GM23248 (cell line): ENCODE results near the gene NPTN. TPM values are rescaled to one million over a fixed set of nuclear protein-coding genes. Genes with fewer than 3 reads are reported as not detected.

ENCODE experiments used
- DNase-seq: peaks from one replicate; pipeline ENCODE4 v3.0.0-alpha.2; 2015
- H2AFZ ChIP-seq: fragments of 200-600 bp; sonication (generic); 2 replicates; pipeline ENCODE4 v1.6.1; 2016; ENCODE audit warnings: antibody characterized with exemption
- H3F3A ChIP-seq: fragments of 200-600 bp; sonication (generic); 2 replicates; pipeline ENCODE4 v1.6.1; 2016; ENCODE audit warnings: mild to moderate bottlenecking, antibody characterized with exemption, mixed run types; ENCODE audit not compliant: insufficient read depth
- H3K27ac ChIP-seq: fragments of 200-600 bp; sonication (generic); 2 replicates; pipeline ENCODE4 v1.5.1; 2016; ENCODE audit warnings: mild to moderate bottlenecking
- H3K27me3 ChIP-seq: fragments of 200-600 bp; sonication (generic); replicated peaks from 2 replicates; pipeline ENCODE4 v1.6.1; 2016; ENCODE audit warnings: mild to moderate bottlenecking; ENCODE audit not compliant: insufficient read depth
- H3K36me3 ChIP-seq: fragments of 200-600 bp; sonication (generic); 2 replicates; pipeline ENCODE4 v1.6.1; 2016; ENCODE audit warnings: low read depth, mild to moderate bottlenecking
- H3K4me1 ChIP-seq: fragments of 200-600 bp; sonication (generic); 2 replicates; pipeline ENCODE4 v1.6.1; 2016; ENCODE audit warnings: mild to moderate bottlenecking; ENCODE audit not compliant: insufficient read depth
- H3K4me2 ChIP-seq: fragments of 200-600 bp; sonication (generic); one replicate; pipeline ENCODE4 v1.6.1; 2016; ENCODE audit warnings: mild to moderate bottlenecking; ENCODE audit not compliant: unreplicated experiment
- H3K4me3 ChIP-seq: fragments of 200-600 bp; sonication (generic); 2 replicates; pipeline ENCODE4 v1.5.1; 2016; ENCODE audit warnings: mild to moderate bottlenecking
- H3K79me2 ChIP-seq: fragments of 200-600 bp; sonication (generic); 2 replicates; pipeline ENCODE4 v1.6.1; 2016; ENCODE audit warnings: mild to moderate bottlenecking; ENCODE audit not compliant: insufficient read depth
- H3K9ac ChIP-seq: fragments of 200-600 bp; sonication (generic); 2 replicates; pipeline ENCODE4 v1.6.1; 2016; ENCODE audit warnings: mild to moderate bottlenecking
- H3K9me2 ChIP-seq: fragments of 200-600 bp; sonication (generic); 2 replicates; pipeline ENCODE4 v1.6.1; 2016; ENCODE audit warnings: mixed run types, mild to moderate bottlenecking, moderate library complexity; ENCODE audit not compliant: insufficient read depth
- H3K9me3 ChIP-seq: fragments of 200-600 bp; sonication (generic); one replicate; pipeline ENCODE4 v1.6.1; 2017; ENCODE audit warnings: low read depth
- H4K20me1 ChIP-seq: fragments of 200-600 bp; sonication (generic); 2 replicates; pipeline ENCODE4 v1.6.0; 2016; ENCODE audit not compliant: insufficient read depth
- EZH2 ChIP-seq: fragments of 200-600 bp; sonication (generic); IDR thresholded peaks from 2 replicates; pipeline ENCODE4 v1.6.1; 2018; ENCODE audit warnings: antibody characterized with exemption, mild to moderate bottlenecking; ENCODE audit not compliant: insufficient read depth, poor library complexity, severe bottlenecking
- EZH2phosphoT487 ChIP-seq: fragments of 200-600 bp; sonication (generic); IDR thresholded peaks from 2 replicates; pipeline ENCODE4 v1.6.1; 2018; ENCODE audit warnings: antibody characterized with exemption, moderate library complexity, mild to moderate bottlenecking, low read depth; ENCODE audit not compliant: insufficient read depth
- WGBS, 2 experiments: methylation state at CpG; one replicate each; pipeline ENCODE4 v1.1.6; 2015 to 2017; ENCODE audit warnings: low lambda C conversion rate in 2 of 2, low coverage in 1 of 2; ENCODE audit errors: missing lambda C conversion rate in 2 of 2; 5-methylcytosine and 5-hydroxymethylcytosine counted together
- in situ Hi-C: fragments of 300-500 bp; cut with MboI; formaldehyde crosslinking; loops from 2 replicates; pipeline ENCODE4 v1.15.0; 2020
- polyA plus RNA-seq: library from polyadenylated mRNA; unstranded; fragments of >200 nt; fragmentation: Nextera tagmentation; extraction: Ambion mirVana; gene quantifications from 2 replicates; pipeline ENCODE4 v1.2.1, GENCODE V29; 2016
- total RNA-seq: library from RNA; depleted of rRNA; stranded (reverse); fragments of >200 nt; shearing (Covaris generic); gene quantifications from 2 replicates; pipeline ENCODE4 v1.2.3, GENCODE V29; 2014

Gene NPTN
- total and polyA plus RNA-seq, 2 experiments from 2014 or later: 128 to 183 TPM

GRCh38 chr15:73630921-73631362 is 2.2 kb downstream of the NPTN start:
- peaks cover 41% of the 10 kb centered on the region for H3F3A ChIP-seq
- no peaks in the 10 kb centered on the region for H3K36me3 ChIP-seq
- no peaks in the 10 kb centered on the region for H3K9me2 ChIP-seq
- peak; percentile 45 for DNase-seq
- H3K27me3 ChIP-seq: no peaks in the 10 kb centered on the region
- 49 to 50% methylated on average over 4 of the region's 4 CpGs for WGBS, 2 experiments
- TF ChIP-seq EZH2 (no peak), EZH2phosphoT487 (no peak)
- peaks cover 72% of the 10 kb centered on the region for H3K4me1 ChIP-seq
- H3K79me2 ChIP-seq: peaks cover 69% of the 10 kb centered on the region
- peak overlapping the region; percentile 82 for H3K4me3 ChIP-seq
- peak overlapping the region; percentile 92 for H3K9ac ChIP-seq
- H2AFZ ChIP-seq: no peak overlapping the region
- H3K9me3 ChIP-seq: no peaks in the 10 kb centered on the region
- in situ Hi-C loops: no loop called here
- peak overlapping the region; percentile 66 for H3K27ac ChIP-seq
- H4K20me1 ChIP-seq: peaks cover 39% of the 10 kb centered on the region; the same call in 1 of the 2 replicates
- peak overlapping the region; percentile 90 for H3K4me2 ChIP-seq

GRCh38 chr15:73629798-73630429 is 3.3 kb downstream of the NPTN start:
- peaks cover 45% of the 10 kb centered on the region; the same call in 1 of the 2 replicates for H4K20me1 ChIP-seq
- no peaks in the 10 kb centered on the region for H3K9me2 ChIP-seq
- in situ Hi-C loops: no loop called here
- WGBS, 2 experiments: 50 to 66% methylated on average over 2 of the region's 2 CpGs
- no peaks in the 10 kb centered on the region for H3K9me3 ChIP-seq
- peaks cover 79% of the 10 kb centered on the region for H3K79me2 ChIP-seq
- H2AFZ ChIP-seq: no peak overlapping the region
- H3K4me2 ChIP-seq: peak overlapping the region; percentile 90
- no peaks in the 10 kb centered on the region for H3K27me3 ChIP-seq
- peak overlapping the region; percentile 92 for H3K9ac ChIP-seq
- peak; percentile 33 for DNase-seq
- no peak for TF ChIP-seq EZH2
- TF ChIP-seq EZH2phosphoT487: no peak
- peak overlapping the region; percentile 82 for H3K4me3 ChIP-seq
- H3F3A ChIP-seq: peaks cover 41% of the 10 kb centered on the region
- peaks cover 75% of the 10 kb centered on the region for H3K4me1 ChIP-seq
- peak overlapping the region; percentile 66; the same call in 1 of the 2 replicates for H3K27ac ChIP-seq
- no peaks in the 10 kb centered on the region for H3K36me3 ChIP-seq

- H3K9me3 ChIP-seq: no peaks in the 10 kb centered on the region
- peak overlapping the region; percentile 66; the same call in 1 of the 2 replicates for H3K27ac ChIP-seq
- H3F3A ChIP-seq: peaks cover 41% of the 10 kb centered on the region
- H3K4me3 ChIP-seq: peak overlapping the region; percentile 17; the same call in 1 of the 2 replicates
- no peak for TF ChIP-seq EZH2phosphoT487
- no peak overlapping the region for H2AFZ ChIP-seq
- no peaks in the 10 kb centered on the region for H3K9me2 ChIP-seq
- H3K9ac ChIP-seq: peak overlapping the region; percentile 92
- H4K20me1 ChIP-seq: peaks cover 52% of the 10 kb centered on the region; the same call in 1 of the 2 replicates
- no peaks in the 10 kb centered on the region for H3K36me3 ChIP-seq
- WGBS, 2 experiments: 55 to 66% methylated on average over 7 of the region's 7 CpGs
- H3K4me1 ChIP-seq: peaks cover 77% of the 10 kb centered on the region
- H3K27me3 ChIP-seq: no peaks in the 10 kb centered on the region
- in situ Hi-C loops: no loop called here
- peak overlapping the region; percentile 90 for H3K4me2 ChIP-seq
- DNase-seq: peak; percentile 37
- peaks cover 87% of the 10 kb centered on the region for H3K79me2 ChIP-seq
Measured at GRCh38 chr15:73628976-73629797, 4.0 kb downstream of the NPTN start.

GRCh38 chr15:73628102-73628501 is 5.1 kb downstream of the NPTN start:
- H4K20me1 ChIP-seq: peaks cover 52% of the 10 kb centered on the region; the same call in 1 of the 2 replicates
- 68 to 80% methylated on average over 2 of the region's 2 CpGs for WGBS, 2 experiments
- in situ Hi-C loops: no loop called here

More at GRCh38 chr15:73628102-73628501, 5.1 kb downstream of the NPTN start:
- Histone ChIP-seq H3K27me3 (no peaks in the 10 kb centered on the region), H3F3A (peaks cover 34% of the 10 kb centered on the region), H3K79me2 (peaks cover 98% of the 10 kb centered on the region), H2AFZ (no peak overlapping the region), H3K9me3 (no peaks in the 10 kb centered on the region), H3K9me2 (no peaks in the 10 kb centered on the region), H3K4me3 (no peak overlapping the region), H3K4me1 (peaks cover 77% of the 10 kb centered on the region), H3K27ac (no peak overlapping the region), H3K4me2 (no peak overlapping the region), H3K36me3 (no peaks in the 10 kb centered on the region), H3K9ac (no peak overlapping the region)
- TF ChIP-seq EZH2: no peak
- no peak for TF ChIP-seq EZH2phosphoT487
- no peak for DNase-seq
